GM19035 (cell line): Measurements from ENCODE around the gene LRRN4.

Experiments
- ATAC-seq: cut with Tn5 transposase; IDR thresholded peaks from one replicate; pipeline ENCODE4 v1.9.1; 2021; ENCODE audit not compliant: unreplicated experiment

Gene LRRN4

DNA sequence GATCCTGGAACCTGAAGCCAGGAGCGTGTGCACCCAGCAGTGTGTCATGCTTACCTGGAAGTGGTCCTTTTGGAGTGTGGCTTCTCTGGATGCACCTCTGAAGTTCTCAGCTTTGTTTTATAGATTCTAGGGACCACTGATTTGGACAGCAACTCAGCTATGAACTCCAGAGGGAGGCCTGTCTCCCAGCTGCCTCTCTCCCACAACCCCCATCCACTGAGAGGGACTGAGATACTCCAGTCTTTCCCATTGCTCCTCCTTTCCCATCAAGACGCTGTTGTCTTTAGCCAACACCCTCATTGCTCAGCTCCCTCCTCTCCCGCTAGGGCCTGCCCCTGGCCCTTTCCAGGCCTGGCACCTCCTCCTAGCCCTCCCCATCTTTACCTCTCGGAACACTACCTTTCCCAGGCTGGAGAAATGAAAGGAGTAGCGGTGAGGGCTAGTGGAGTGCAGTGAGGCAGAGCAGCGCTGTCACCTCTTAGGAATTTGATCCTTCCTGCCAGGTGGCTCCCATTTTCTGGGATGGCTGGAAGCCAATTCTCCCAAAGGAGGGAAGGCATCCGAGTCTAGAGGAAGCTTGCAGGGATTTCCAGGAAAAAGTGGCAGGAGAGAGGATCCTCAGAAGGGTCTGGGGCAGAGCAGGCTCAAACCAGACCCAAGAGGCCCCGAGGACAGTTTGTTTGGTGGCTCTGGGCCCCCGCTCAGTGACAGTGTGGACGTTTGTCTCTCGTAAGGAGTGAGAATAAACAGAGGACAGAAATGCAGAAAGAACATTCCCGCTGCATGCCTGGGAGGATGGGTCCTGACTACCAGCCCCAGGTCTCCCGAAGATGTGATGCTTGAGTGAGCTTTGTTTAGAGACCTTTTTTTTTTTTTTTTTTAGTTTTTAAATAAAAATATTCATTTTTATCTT is at the start of gene LRRN4:
Gene LRRN4, minus strand, starts transcription at position 285 of the 913 bp plus-strand sequence. CDS start 1,261 bp downstream, outside the sequence.
- ATAC-seq, result no peak

DNA sequence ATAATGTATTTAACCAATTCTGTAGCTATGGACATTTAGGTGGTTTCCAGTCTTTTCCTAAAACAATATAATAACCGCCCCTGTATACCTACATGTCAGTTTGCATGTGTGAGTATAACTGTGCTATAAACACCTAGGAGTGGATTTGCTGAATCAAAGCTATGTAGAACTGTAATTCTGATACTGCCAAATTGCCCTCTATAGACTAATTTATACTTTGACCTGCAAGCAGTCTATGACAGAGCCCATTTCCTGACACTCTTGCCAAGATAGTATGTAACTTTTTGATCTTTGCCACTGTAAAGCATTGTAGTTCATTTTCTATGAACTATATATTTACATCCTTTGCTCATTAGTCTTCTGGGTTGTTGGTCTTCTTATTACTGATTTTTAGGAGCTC is 49.4 kb upstream of the LRRN4 start:
- no peak for ATAC-seq

DNA sequence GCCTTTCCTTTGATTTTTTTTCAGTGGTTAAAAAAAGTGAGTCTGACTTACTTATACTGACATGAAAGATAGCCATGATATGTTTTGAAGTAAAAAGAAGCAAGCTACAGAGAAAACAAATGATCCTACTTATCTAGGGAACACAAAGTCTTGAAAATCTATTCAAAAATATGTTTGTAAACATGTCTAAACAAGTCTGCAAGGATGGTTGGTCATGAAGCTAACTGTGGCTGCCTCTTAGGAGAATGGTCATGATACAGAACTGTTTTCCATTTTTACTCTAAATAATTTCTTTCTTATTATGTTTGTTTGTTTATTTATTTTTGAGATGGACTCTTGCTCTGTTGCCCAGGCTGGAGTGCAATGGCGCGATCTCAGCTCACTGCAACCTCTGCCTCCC is 47.5 kb upstream of the LRRN4 start:
- ATAC-seq, result no peak

DNA sequence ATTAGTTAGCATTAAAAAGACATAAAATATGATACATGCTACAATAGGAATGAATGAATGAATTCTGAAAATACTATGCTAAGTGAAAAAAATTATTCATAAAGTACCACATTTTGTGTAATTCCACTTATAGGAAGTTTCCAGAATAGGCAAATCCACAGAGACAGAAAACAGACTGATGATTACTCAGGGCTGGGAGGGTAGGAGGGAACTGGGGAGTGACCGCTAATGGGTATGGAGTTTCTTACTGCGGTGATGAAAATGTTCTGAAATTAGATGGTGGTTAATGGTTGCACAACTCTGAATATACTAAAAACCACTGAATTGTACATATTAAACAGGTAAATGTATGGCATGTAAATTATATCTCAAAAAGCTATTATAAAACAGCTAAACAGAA is 46.4 kb upstream of the LRRN4 start:
- ATAC-seq, result no peak

DNA sequence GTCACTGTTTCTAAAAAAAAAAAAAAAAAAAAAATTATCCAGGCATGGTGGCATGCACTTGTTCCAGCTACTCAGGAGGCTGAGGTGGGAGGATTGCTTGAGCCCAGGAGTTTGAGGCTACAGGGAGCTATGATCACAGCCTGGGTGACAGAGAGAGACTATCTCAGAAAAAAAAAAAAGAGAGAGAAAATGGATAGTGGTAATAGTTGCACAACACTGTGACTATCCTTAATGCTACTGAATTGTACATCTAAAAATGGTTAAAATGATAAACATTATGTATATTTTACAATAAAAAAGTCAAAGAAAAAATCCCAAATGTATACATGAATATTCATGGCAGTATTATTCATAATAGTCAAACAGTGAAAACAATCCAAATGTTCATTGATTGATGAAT is 46.0 kb upstream of the LRRN4 start:
- ATAC-seq, result no peak

DNA sequence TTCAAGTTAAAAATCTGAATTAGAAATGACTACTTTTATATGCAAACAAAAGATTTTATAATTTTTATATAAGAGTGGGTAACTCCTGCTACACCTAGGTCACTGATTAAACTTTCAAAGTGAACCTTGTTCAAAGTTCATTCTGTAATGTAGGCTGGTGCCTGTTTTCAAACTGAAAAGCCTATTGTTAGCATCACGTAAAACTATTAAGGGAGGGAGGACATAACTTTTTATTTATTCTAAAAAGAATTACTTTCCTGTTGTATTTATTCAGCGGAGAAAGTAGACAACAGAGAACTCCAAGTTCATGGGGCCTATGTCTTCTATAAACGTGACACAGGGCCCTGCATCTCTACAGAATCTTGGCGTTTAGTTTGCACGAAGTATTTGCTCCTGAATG is 41.5 kb upstream of the LRRN4 start:
- ATAC-seq, result no peak

DNA sequence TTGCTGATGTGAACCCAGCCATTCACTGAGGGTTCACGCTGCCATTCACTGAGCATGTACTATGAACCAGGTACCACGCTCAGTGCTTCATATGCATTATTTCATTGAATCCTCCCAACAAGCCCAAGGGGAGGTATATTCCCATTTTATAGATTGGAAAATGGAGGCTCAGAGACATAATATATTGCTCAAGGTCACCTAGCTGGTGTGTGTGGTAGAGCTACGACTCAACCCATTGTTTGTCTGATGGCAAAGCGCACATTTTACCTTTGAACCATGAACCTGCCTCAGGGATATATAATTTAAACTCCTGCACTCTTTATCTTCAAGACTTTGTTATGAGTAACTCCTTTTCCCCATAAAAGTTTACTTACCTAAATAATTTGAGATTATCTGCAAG is 40.7 kb upstream of the LRRN4 start:
- ATAC-seq, result no peak

DNA sequence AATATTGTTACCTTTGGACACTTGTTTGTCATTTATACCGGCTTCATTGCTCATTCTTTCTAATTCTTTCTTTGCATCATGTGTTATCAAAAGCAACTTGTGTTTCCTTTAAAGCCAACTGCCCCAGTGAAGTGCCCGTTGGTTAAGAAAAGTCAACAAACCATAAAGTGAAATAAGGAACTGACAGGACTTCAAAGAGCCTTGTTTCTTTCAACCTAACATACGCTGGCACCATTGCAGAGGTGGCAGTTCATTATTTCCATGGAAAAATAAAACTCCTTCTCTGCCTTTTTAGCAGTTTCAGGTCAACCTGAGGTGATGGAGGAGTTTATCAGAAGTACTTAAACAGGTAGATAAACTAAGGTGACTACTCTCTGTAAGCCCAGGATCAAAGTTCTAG is 40.2 kb upstream of the LRRN4 start:
- no peak for ATAC-seq

DNA sequence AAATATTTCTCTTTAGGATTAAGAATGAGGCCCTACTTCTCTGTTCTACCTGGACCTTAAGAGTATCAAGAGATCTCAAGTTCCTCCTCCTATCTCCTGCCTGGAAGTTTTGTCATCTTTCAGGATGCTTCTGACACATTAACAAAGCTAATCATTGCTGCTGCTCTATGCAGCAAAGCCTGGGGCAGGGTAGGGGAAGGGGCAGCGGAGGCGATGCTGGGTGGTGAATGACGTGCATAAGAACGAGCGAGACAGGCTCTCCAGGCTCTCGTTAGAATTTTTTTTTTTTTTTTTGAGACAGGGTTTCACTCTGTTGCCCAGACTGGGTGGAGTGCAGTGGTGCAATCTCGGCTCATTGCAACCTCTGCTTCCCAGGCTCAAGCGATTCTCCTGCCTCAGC is 37.8 kb upstream of the LRRN4 start:
- ATAC-seq, result no peak

DNA sequence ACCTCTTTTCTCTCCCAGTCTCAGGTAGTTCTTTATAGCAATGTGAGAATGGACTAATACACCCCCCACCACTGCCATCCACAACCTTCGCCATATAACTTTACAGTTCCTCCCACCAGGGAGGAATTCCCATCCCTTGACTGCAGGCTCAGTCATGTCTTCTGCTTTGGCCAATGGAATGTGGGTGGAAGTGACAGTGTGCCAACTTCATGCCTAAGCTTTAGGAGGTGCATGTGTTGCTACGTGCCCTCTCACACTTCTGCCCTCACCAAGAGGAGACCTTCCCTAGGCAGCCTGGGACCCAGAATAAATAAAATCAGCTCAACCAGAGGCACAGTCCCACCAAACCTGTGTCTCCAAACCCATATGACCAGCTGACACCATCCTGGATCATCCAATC is 33.0 kb upstream of the LRRN4 start:
- no peak for ATAC-seq

DNA sequence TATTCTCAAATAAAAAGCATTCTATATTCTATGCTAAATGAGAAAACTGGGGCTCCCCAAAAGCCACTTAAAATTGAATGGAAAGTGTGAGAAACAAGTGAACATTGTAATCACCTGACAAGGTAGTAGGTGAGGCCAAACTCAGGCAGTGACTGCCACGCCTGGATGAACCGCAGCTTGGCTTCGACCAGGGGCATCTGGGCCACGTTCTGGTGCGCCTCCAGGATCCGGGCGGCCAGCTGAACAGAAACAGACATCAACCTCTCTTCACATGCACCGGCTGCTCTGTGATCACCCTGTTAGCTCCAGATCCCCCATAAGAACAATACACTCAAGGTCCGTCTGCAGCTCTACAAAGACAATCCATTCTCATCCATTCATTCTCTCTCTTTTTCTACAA is 30.1 kb upstream of the LRRN4 start:
- ATAC-seq, result no peak

DNA sequence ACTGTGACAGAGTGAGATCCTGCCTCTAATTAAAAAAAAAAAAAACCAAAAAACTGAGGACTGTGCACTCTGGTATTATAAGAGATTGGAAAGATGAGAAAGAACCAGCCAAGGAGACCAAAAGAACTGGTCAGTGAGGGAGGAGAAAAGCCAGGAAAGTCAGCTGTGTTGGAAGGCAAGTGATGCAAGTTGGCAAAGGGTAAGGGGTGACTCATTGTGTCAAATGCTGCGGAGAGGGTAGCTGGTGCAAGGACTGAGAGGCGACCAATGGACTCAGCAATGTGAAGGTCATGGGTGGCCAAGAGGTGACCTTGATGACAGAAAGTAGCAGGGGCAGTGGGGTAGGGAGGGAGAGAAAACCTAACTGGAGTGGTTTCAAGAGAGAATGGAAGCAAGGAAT is 27.4 kb upstream of the LRRN4 start:
- no peak for ATAC-seq

DNA sequence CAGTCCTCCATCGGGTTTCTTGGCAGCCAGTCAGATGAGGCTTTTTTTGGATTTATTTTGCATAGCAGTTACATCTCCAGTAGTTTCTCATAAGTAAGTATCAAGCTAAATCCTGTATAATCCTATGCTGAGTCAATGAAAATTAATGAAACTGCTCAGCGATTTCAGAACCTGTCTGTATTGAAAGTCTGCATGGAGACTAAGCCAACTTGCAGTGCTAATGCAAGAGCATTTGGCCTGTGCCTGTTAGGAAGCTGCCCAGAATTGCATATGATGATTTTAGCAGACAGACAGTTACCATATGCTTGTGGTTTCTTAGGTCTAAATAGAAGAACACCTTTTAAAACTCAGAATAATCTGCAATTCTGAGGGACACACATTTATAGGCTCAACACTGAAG is 25.2 kb upstream of the LRRN4 start:
- ATAC-seq, result no peak

DNA sequence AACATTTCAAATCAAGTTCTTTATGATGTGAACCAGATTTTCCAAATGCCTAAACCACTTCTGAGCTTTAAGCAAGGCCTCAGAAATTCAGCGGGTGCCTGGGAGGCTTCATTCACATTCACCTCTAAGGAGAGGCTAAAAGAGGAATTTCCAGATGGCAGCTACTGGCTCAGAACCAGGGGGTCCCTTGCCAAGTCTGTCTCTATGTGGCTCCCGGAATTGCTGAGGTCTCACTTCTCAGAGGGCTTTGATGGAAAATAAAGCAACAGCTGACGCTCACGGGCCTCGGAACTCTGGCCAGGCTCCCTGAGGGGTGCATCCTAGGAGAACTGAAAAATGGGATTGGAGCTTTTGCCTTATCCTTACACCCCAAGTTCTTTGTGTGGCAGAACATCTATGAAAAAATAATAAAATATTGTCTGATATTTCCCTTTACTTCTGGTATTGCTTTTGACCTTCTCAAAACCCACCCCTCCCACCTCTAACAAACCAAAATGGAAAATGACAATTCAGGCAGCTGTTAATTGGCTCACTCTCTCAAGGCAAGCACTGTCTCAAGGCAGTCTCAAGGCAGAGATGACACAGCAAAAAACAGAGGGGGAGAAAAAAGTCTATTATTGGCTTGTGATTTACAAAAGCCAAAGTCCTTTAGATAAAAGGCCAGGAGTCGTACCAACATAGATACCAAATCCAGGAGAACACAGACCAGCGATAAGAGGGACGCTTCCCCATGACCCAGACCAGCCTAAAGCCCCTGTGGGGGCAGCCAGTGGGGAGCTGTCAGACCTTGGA is 21.8 kb upstream of the LRRN4 start:
- ATAC-seq, result no peak

DNA sequence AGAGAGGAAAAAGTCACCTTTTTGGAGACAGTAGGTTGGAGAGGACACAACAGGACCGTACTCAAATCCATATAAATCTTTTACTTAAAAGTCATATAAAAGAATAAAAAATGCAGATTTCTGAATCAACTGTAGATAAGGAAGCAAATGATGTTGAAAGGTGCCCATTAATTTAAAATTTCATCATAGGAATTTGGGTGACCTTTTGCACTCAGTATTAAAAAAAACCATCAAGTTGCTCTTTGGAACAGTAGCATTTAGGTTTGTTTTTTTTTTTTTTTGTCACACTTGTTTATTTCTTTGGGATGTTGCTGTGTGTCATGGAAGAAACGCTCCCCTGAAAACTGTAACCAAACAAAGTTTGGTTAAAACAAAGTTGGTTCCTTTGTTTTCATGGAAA is 20.9 kb upstream of the LRRN4 start:
- ATAC-seq, result no peak

DNA sequence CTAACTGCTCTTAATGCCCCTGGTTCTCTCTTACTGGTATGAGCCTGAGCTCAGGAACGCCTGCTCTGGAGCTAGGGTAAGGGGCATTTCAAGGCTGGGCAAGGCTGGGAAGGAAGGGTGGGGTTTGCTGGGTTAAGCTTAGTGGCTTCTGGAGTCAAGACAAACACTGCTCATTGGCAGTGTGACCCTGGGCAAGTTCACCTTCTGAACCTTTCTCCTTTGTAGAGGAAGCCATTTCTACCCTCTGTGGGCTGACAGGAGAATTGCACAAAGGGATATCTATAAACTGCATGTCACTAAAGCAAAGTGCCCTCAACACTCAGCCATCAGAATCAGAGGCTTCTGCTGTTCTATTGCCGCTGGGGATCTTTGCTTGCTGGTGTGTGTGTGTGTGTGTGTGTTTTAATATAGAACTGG is 20.3 kb upstream of the LRRN4 start:
- ATAC-seq, result no peak

DNA sequence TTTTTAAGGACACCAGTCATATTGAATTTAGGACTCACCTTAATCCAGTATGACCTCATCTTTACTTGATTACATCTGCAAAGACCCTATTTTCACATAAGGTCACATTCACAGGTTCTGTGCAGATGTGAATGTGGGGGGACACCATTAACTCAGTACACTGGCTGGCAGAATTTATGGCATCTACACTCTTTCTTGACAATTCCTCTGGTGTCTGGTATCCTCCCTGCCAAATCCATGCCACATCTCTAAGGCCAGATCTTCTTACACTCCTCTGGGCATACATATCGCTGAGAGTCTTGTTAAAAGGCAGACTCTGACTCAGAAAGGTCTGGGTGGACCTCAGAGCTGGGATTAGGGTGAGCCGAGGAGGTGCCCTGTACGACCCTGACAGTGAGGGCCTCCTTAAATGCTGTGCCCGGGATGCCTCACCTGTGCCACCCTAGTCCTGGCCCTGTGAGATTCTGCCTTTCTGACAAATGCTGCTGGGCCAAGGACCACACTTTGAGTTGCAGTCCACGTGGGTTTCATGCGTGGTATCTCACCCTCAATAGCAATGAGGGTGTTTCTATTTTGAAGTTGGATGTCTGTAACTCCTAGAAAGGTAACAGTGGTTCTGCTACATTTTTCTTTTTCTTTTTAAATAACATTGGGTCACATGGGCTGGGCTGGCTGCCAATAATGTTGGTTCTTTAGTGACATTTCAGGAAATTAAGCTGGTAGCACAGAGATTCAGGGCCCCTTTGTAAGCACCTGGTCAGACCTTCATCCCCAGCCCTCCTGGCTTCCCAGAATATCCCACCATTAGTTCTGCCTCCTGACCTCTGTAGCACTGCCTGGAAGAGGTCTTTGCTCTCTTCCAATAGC is 17.2 kb upstream of the LRRN4 start:
- no peak for ATAC-seq

DNA sequence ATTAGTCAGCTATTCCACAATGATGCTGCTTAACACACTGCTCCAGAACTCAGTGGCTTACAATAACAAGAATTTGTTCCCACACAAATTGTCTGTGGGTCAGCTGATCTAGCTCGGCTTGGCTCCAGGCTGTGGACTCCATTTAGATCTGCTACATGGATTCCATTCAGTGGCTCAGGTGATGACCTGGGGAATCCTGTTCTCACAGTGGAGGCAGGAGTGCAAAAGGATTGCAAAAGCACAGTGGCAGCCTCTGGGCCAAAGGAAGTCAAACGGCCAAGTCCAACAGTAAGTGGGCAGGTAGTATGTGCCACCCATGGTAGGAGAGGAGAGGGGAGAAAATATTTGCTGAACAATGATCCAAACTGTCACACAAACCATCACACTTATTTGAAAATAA is 15.8 kb upstream of the LRRN4 start:
- ATAC-seq, result no peak

DNA sequence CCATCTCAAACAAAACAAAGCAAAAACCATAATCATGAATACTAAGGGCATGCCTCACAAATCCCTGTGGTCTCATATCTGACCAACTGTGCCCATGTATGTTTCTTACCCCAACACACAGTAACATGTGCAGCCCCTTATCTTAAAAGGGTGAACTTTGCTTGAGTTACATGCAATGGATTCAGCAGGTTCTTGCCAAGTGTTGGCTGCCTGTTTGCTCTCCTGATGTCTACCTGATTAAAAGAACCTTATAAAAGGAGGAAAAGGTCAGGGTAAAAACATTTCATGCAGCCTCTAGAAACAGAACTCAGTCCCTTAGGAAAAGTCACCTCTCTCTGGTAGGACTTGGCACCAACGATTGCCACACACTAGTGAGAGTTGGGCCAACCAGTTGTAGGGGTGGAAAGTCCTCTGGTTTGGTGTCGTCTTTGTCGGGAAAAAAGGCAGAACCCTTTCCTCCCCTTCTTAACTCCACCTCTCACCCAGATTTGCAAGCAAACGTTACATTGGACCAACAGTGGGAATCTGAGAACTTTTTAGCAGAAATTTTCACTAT is 14.0 kb upstream of the LRRN4 start:
- no peak for ATAC-seq

DNA sequence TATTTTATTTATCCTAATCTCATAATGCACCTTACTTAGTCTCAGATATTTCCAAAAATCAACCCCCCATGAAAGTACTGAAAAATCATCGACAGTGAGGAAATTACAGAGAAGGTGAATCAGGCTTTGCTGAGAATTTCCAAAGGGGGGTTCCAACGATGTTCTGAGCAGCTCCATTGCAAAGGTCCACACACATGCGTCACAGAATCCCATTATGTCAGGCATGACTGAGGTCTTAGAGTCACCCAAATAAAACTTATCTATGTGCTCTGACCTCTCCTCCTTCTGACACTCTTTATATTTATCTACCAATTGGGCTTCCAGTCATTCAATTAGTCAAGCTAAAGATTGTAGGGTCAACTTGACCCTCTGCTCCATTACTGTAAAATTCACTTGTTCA is 12.7 kb upstream of the LRRN4 start:
- no peak for ATAC-seq

DNA sequence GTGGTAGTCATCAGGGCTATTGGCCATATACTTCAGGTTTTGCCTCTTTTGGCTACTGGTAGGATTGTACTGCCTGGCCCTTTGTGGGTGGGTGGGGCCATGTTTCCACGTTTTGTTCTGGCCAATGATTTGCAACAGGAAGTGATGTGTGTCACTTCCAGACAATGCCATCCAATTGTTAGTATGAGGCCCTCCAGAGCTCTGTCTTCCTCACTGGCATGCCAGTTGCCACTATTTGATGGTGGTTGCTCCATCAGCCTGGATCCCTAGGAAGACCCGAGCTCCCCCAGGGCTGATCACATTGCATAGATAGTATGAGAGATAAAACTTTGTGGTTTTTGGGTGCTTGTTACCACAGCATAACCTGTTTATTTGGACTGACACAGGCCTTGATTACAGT is 7.7 kb upstream of the LRRN4 start:
- no peak for ATAC-seq
